ENCODE results near the gene INPP5A.

Gene INPP5A

GRCh38 chr10:132607491-132607890, 69.9 kb downstream of the INPP5A start:
- H3K9me2 ChIP-seq (replicated peaks; ENCODE audit: low read depth, low read length), result no peaks in the 10 kb centered on the region
- H3K27me3 ChIP-seq (ENCODE audit: insufficient read depth, low read length, poor library complexity, severe bottlenecking), result no peaks in the 10 kb centered on the region
- H3K4me2 ChIP-seq (ENCODE audit: low read depth, low read length, poor library complexity, severe bottlenecking), result no peak overlapping the region
- H3K79me2 ChIP-seq (ENCODE audit: insufficient read depth, low read length), result peaks cover 80% of the 10 kb centered on the region
- no peak overlapping the region for H2AFZ ChIP-seq (ENCODE audit: low read length)
- no peak overlapping the region for H3K4me3 ChIP-seq (ENCODE audit: low read length, poor library complexity, severe bottlenecking)
- H3K9ac ChIP-seq (ENCODE audit: low read depth, low read length, poor library complexity, severe bottlenecking), result no peak overlapping the region
- no peak for TF ChIP-seq EZH2phosphoT487 (IDR thresholded peaks at IDR 0.05; ENCODE audit: borderline replicate concordance)
- TF ChIP-seq, protein P1, sequence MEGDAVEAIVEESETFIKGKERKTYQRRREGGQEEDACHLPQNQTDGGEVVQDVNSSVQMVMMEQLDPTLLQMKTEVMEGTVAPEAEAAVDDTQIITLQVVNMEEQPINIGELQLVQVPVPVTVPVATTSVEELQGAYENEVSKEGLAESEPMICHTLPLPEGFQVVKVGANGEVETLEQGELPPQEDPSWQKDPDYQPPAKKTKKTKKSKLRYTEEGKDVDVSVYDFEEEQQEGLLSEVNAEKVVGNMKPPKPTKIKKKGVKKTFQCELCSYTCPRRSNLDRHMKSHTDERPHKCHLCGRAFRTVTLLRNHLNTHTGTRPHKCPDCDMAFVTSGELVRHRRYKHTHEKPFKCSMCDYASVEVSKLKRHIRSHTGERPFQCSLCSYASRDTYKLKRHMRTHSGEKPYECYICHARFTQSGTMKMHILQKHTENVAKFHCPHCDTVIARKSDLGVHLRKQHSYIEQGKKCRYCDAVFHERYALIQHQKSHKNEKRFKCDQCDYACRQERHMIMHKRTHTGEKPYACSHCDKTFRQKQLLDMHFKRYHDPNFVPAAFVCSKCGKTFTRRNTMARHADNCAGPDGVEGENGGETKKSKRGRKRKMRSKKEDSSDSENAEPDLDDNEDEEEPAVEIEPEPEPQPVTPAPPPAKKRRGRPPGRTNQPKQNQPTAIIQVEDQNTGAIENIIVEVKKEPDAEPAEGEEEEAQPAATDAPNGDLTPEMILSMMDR (conservative IDR thresholded peaks at IDR 0.05; ENCODE audit: low read length), result no peak
- H3K4me1 ChIP-seq (ENCODE audit: insufficient read depth, low read length, poor library complexity, severe bottlenecking), result peaks cover 4% of the 10 kb centered on the region
- H3F3A ChIP-seq (ENCODE audit: low read depth), result no peaks in the 10 kb centered on the region
- peaks cover 6% of the 10 kb centered on the region; the same call in 1 of the 2 replicates for H3K9me3 ChIP-seq (ENCODE audit: insufficient read depth, low read depth, low read length)
- peaks cover 19% of the 10 kb centered on the region for H4K20me1 ChIP-seq (ENCODE audit: insufficient read depth, low read length, poor library complexity, severe bottlenecking)
- peaks cover 3% of the 10 kb centered on the region; the same call in 1 of the 2 replicates for H3K36me3 ChIP-seq (ENCODE audit: insufficient read depth, low read length)

DNA sequence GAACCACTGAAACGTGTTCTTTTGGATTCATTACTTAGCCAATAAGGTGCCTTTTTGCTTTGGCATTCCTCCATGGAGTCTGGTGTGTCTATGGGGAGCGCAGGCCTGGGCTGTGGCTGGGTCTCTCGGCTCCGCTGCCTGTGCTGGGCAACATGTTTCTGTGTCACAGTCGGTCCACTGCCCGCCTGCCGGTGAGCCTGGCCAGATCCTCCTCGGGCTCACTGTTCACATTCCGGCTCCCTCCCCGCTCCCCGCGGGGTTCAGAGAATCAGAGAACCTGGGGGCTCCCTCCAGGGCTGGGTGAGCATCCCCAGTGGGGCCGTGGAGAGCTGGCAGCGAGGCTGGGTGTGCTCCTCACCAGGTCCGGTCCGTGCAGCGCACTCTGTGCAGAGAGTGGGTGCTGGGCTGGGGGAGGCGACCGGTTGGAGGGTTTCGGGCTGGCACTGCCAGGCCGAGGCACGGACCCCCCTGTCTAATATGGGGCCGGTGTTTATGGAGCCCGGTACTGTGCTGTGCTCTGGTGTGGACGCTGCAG, 70.4 kb downstream of the INPP5A start:
- H3K9ac ChIP-seq (ENCODE audit: low read depth, low read length, poor library complexity, severe bottlenecking), result no peak overlapping the region
- peaks cover 74% of the 10 kb centered on the region for H3K79me2 ChIP-seq (ENCODE audit: insufficient read depth, low read length)
- no peak overlapping the region for H2AFZ ChIP-seq (ENCODE audit: low read length)
- TF ChIP-seq, protein P1 (conservative IDR thresholded peaks at IDR 0.05; ENCODE audit: low read length), result no peak
- H3K4me2 ChIP-seq (ENCODE audit: low read depth, low read length, poor library complexity, severe bottlenecking), result no peak overlapping the region
- H3K4me3 ChIP-seq (ENCODE audit: low read length, poor library complexity, severe bottlenecking), result no peak overlapping the region
- H3K9me3 ChIP-seq (ENCODE audit: insufficient read depth, low read depth, low read length), result peaks cover 6% of the 10 kb centered on the region; the same call in 1 of the 2 replicates
- peaks cover 4% of the 10 kb centered on the region for H3K4me1 ChIP-seq (ENCODE audit: insufficient read depth, low read length, poor library complexity, severe bottlenecking)
- H3K36me3 ChIP-seq (ENCODE audit: insufficient read depth, low read length), result peaks cover 3% of the 10 kb centered on the region; the same call in 1 of the 2 replicates
- no peaks in the 10 kb centered on the region for H3F3A ChIP-seq (ENCODE audit: low read depth)
- peaks cover 19% of the 10 kb centered on the region for H4K20me1 ChIP-seq (ENCODE audit: insufficient read depth, low read length, poor library complexity, severe bottlenecking)
- no peaks in the 10 kb centered on the region for H3K9me2 ChIP-seq (replicated peaks; ENCODE audit: low read depth, low read length)
- H3K27me3 ChIP-seq (ENCODE audit: insufficient read depth, low read length, poor library complexity, severe bottlenecking), result no peaks in the 10 kb centered on the region

DNA sequence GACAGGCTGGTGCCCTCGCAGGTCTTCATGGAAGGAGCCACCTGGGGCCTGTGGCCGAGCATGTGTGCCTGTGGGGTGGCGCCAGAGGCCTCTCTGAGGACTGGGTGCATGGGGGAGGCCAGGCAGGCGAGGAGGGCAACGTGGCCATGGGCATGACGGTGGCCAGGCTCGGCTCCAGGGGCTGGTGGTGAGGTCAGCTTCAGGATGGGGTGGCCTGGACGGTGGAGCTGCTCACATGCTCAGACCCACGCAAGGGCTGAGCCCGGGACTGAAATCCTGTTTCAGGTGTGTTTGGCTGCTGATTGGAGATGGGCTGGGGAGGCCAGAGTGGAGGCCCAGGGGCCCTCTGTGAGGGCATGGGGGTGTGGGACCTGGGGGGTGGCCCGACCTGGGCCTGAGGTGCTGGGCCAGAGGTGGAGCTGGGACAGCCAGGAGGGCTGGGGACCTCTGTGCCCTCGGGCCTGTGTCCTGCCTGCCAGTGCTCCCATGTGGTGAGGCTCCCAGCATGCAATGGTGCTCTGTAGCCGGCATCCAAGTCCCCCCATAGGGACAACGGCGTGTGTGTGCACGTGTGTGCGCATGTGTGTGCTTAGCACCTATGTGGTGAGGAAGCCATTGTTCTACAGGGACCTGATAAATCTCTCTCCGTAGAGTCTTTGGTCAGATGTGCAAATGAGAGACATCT, 71.1 kb downstream of the INPP5A start:
- peaks cover 68% of the 10 kb centered on the region; the same call in 1 of the 2 replicates for H3K79me2 ChIP-seq (ENCODE audit: insufficient read depth, low read length)
- TF ChIP-seq, protein P1 (conservative IDR thresholded peaks at IDR 0.05; ENCODE audit: low read length), result no peak
- TF ChIP-seq EZH2phosphoT487 (IDR thresholded peaks at IDR 0.05; ENCODE audit: borderline replicate concordance), result no peak
- no peak overlapping the region for H3K4me2 ChIP-seq (ENCODE audit: low read depth, low read length, poor library complexity, severe bottlenecking)
- no peak overlapping the region for H3K9ac ChIP-seq (ENCODE audit: low read depth, low read length, poor library complexity, severe bottlenecking)
- H3K36me3 ChIP-seq (ENCODE audit: insufficient read depth, low read length), result no peaks in the 10 kb centered on the region; the same call in 1 of the 2 replicates
- no peak overlapping the region for H2AFZ ChIP-seq (ENCODE audit: low read length)
- no peak overlapping the region for H3K4me3 ChIP-seq (ENCODE audit: low read length, poor library complexity, severe bottlenecking)
- H3K9me2 ChIP-seq (replicated peaks; ENCODE audit: low read depth, low read length), result no peaks in the 10 kb centered on the region
- H3K9me3 ChIP-seq (ENCODE audit: insufficient read depth, low read depth, low read length), result peaks cover 6% of the 10 kb centered on the region; the same call in 1 of the 2 replicates
- peaks cover 4% of the 10 kb centered on the region for H3K4me1 ChIP-seq (ENCODE audit: insufficient read depth, low read length, poor library complexity, severe bottlenecking)
- peaks cover 19% of the 10 kb centered on the region for H4K20me1 ChIP-seq (ENCODE audit: insufficient read depth, low read length, poor library complexity, severe bottlenecking)
- no peaks in the 10 kb centered on the region for H3F3A ChIP-seq (ENCODE audit: low read depth)
- H3K27me3 ChIP-seq (ENCODE audit: insufficient read depth, low read length, poor library complexity, severe bottlenecking), result no peaks in the 10 kb centered on the region

Measured in Loucy (cell line).